ENCODE data around the gene CHCHD6.

CHCHD6 gene

GRCh38 chr3:126970921-126971320, 266.9 kb downstream of the CHCHD6 start:
- H3K4me3 ChIP-seq (ENCODE audit: low read depth, low read length): no peak overlapping the region

- H3K4me3 ChIP-seq (ENCODE audit: low read depth, low read length): no peak overlapping the region
Observed at GRCh38 chr3:126971891-126972351, 267.9 kb downstream of the CHCHD6 start.

- no peak overlapping the region for H3K4me3 ChIP-seq (ENCODE audit: low read depth, low read length)
Observed at GRCh38 chr3:126972866-126973265, 268.8 kb downstream of the CHCHD6 start.

DNA sequence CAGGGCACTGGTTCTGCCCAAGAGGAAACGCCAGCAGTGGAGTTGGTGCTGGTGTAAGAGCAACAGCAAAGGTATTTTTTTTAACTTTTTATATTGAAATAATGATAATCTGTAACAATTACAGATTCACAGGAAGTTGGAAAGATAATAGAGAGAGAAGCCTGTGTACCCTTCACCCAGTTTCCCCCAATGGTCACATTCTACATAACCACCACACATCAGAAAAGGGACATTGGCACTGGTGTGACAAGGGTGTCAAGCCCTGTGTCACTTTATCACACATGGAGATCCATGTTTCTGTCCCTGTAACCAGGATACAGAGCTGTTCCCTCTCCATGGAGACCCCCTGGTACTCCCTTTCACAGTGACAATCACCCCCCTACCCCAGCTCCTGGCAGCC, 269.8 kb downstream of the CHCHD6 start:
- no peak overlapping the region for H3K4me3 ChIP-seq (ENCODE audit: low read depth, low read length)

- no peak overlapping the region for H3K4me3 ChIP-seq (ENCODE audit: low read depth, low read length)
Observed at GRCh38 chr3:126974756-126975155, 270.7 kb downstream of the CHCHD6 start.

DNA sequence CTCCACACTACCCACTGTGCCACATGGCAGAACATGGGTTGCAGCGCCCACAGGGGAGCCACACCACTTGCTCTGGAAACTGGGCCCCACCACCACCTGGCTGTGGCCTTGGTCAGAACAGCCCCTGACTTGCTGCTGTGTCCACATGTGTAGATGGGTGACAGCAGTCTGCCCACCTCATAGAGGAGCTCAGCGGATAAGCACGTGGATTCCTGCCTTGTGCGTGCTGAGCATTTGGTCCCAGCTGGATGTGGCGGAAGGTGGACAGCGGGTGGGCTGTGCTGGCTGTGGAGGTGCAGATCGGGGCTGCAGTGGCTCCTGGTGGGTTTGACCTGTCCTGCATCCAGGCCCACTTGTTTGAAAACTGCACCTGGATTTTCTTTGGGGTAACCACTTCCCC, 272.9 kb downstream of the CHCHD6 start:
- no peak overlapping the region for H3K4me3 ChIP-seq (ENCODE audit: low read depth, low read length)

DNA sequence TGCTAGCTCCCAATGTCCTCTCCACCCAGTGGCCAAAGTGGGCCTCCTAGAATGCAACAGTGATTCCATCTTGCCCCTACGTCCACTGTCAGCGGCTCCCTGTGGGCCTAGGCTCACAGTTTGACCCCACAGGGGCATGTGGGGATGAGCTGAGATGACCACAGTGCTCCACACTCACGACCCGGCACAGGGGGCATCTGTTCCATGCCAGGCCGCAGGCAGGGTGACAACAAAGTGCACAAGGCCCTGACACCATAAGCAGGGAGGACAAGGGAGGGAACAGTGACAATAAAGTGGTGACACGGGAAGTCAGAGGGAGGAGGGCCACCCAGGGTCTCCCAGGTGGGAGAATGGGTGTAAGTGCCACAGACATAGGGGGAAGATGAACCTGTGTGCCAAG, 273.8 kb downstream of the CHCHD6 start:
- H3K4me3 ChIP-seq (ENCODE audit: low read depth, low read length): no peak overlapping the region

- H3K4me3 ChIP-seq (ENCODE audit: low read depth, low read length): no peak overlapping the region
Observed at GRCh38 chr3:126978291-126978690, 274.3 kb downstream of the CHCHD6 start.

- H3K4me3 ChIP-seq (ENCODE audit: low read depth, low read length): no peak overlapping the region
Observed at GRCh38 chr3:126979046-126979628, 275.1 kb downstream of the CHCHD6 start.

DNA sequence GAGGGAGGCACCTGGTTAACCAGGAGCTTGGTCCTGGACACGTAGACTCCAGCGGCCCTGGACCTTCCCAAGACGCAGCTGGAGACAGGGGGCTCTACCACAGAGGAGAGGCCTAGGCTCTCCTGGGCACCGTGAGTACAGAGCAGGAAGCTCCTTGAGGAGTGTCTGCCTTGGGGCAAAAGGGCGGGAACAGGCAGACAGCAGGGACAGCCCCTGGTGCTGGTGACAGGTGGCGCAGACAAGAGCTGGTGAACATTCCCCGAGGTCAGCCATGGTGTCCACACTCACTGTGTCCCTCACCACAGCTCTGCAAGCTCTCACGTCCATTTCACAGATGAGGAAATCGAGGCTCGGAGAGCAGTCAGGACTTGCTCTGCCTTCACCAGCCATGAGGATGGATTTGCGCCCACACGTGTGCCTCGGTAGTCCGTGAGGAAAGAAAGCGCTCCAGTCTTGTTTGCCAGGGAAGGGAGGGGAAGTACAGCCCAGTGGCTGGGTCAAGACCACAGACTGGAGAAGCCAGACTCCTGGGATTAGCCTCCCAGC, 276.3 kb downstream of the CHCHD6 start:
- no peak overlapping the region for H3K4me3 ChIP-seq (ENCODE audit: low read depth, low read length)

- H3K4me3 ChIP-seq (ENCODE audit: low read depth, low read length): peak overlapping the region; percentile 43
Observed at GRCh38 chr3:126982126-126982470, 278.1 kb downstream of the CHCHD6 start.

DNA sequence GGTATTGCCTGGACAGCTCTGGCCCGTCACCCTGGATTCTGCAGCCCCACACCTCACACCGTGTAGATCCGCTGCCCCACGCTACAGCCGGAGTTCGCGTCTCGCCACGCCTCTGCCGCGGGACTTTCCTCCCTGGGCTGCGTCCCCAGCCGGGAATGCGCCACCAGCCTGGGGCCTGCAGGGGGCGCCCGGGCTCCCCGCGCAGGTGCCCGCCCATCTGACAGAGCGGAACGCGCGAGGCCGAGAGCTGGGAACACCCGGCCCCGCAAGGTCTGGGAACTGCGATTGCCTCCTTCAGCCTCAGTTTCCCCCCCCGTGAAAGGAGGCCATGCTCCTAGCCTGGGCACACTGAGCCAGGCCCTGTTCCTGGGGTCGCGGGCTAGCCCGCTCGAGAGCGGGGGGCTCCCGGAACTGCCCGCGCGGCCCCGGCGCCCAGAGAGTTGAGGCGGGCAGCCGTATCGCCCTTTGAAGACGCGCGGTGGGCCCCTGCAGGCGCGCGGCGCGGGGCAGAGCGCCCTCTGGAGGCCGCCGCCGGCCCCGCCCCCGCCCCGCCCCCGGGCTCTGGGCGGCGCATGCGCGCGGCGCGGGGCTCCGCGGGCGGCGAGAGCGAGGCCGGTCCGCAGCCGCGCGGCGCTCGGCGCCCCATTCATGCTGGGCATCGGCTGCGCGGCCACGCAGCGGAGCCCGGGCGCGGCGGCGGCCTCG, 278.6 kb downstream of the CHCHD6 start, which contains the start of gene PLXNA1:
TSS of gene PLXNA1 (plus strand) at position 645 of the 705 bp plus-strand sequence. CDS start 5,479 bp downstream, outside the sequence.
- peak within 1 kb of the TSS; percentile 45 for H3K4me3 ChIP-seq (ENCODE audit: low read depth, low read length)

- peak overlapping the region; percentile 45 for H3K4me3 ChIP-seq (ENCODE audit: low read depth, low read length)
Observed at GRCh38 chr3:126983276-126983652, 279.2 kb downstream of the CHCHD6 start.

GRCh38 chr3:126983653-126984390, 279.8 kb downstream of the CHCHD6 start:
- H3K4me3 ChIP-seq (ENCODE audit: low read depth, low read length): peak overlapping the region; percentile 45

GRCh38 chr3:126984391-126985131, 280.5 kb downstream of the CHCHD6 start:
- peak overlapping the region; percentile 45 for H3K4me3 ChIP-seq (ENCODE audit: low read depth, low read length)

- no peak overlapping the region for H3K4me3 ChIP-seq (ENCODE audit: low read depth, low read length)
Observed at GRCh38 chr3:126985132-126985985, 281.3 kb downstream of the CHCHD6 start.

DNA sequence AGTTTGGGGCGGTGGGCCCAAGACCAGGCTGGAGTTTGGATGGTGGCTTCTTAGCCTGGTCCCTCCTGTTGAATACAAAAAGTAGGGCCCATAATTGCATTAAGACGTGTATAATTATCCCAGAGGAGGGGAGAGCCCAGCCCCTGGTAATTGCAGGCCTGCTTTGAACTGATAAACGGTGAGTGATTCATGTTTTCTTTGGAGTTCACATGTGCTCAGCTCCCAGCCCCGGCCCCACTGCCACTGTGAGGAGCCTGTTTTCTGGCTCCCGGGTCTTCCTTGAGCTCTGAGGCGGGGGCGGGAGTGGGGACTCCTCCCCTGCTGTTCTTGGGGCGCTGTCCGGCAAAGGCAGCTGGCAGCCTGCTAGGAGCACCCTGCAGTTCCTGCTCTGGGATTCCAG, 282.0 kb downstream of the CHCHD6 start:
- H3K4me3 ChIP-seq (ENCODE audit: low read depth, low read length): no peak overlapping the region

DNA sequence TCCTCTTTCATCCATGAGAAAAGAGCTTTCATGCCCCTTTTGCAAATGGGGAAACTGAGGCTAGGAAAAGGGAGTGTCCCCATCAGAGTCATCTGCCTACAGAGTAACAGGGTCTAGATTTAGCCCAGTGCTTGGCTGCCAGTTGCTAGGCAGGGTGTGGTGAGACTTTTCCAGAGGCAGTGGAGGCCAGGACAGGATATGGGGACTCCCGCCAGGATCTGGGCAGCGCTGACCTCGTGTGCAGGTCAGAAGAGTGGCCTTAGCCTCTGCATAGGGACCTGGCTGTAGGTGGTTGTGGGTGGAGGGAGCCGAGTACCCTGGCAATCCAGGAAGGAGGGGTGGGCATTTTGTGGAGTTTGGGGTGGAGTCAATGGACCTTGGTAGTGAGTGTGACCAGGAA, 283.1 kb downstream of the CHCHD6 start:
- H3K4me3 ChIP-seq (ENCODE audit: low read depth, low read length): no peak overlapping the region

- H3K4me3 ChIP-seq (ENCODE audit: low read depth, low read length): no peak overlapping the region
Observed at GRCh38 chr3:126987596-126987995, 283.6 kb downstream of the CHCHD6 start.

- H3K4me3 ChIP-seq (ENCODE audit: low read depth, low read length): no peak overlapping the region
Observed at GRCh38 chr3:126988451-126989021, 284.5 kb downstream of the CHCHD6 start.
